SK-N-SH (cell line): ENCODE measurements around the gene UCHL5. TPM values are rescaled to one million over a fixed set of nuclear protein-coding genes. Genes with fewer than 3 reads are reported as not detected.

ENCODE experiments used
- CTCF ChIA-PET: fragments of 300-600, 350-600 bp; formaldehyde crosslinking; extraction: SDS; loops from one replicate; lab custom pipeline; 2021; lab: Yijun Ruan, JAX
- POLR2A ChIA-PET: fragments of 350-600 bp; sonication (Branson Sonifier 250); formaldehyde crosslinking; extraction: SDS; loops from one replicate; lab custom pipeline; 2020; ENCODE audit warnings: antibody characterized with exemption, inconsistent platforms; lab: Yijun Ruan, JAX
- DNase-seq: peaks from one replicate; pipeline ENCODE4 v3.0.0; 2012
- H2AFZ ChIP-seq: fragments of 200-600 bp; sonication (generic); 2 replicates; pipeline ENCODE4 v1.8.1; 2016; ENCODE audit warnings: antibody characterized with exemption, mild to moderate bottlenecking, low read depth
- H3F3A ChIP-seq: fragments of 200-600 bp; sonication (generic); replicated peaks from 2 replicates; pipeline ENCODE3; 2016; ENCODE audit warnings: antibody characterized with exemption, mild to moderate bottlenecking; ENCODE audit not compliant: insufficient read depth
- H3K27ac ChIP-seq, 2 experiments: fragments of 200-500 bp in 1 of 2; fragments of 200-600 bp in 1 of 2; sonication (Bioruptor generic) in 1 of 2; sonication (generic), shearing (Covaris generic) in 1 of 2; 2 replicates each; pipeline versions ENCODE4 v1.5.1 to v1.6.1; 2014 to 2016; ENCODE audit warnings: low read depth in 2 of 2, inconsistent platforms in 1 of 2, low read length in 1 of 2, mild to moderate bottlenecking in 1 of 2, mixed read lengths in 1 of 2
- H3K27me3 ChIP-seq: fragments of 200-600 bp; sonication (generic), shearing (Covaris generic); 2 replicates; pipeline ENCODE4 v1.6.1; 2016; ENCODE audit warnings: mixed run types; ENCODE audit not compliant: insufficient read depth
- H3K36me3 ChIP-seq, 2 experiments: fragments of 200-500 bp in 1 of 2; fragments of 200-600 bp in 1 of 2; sonication (Bioruptor generic) in 1 of 2; sonication (generic) in 1 of 2; replicated peaks in 1 of 2; 2 replicates each; pipeline versions ENCODE3 to v1.5.1; 2014 to 2016; ENCODE audit warnings: low read length in 1 of 2, mild to moderate bottlenecking in 1 of 2; ENCODE audit not compliant: insufficient read depth in 2 of 2, control insufficient read depth in 1 of 2
- H3K4me1 ChIP-seq, 2 experiments: fragments of 200-500 bp in 1 of 2; fragments of 200-600 bp in 1 of 2; sonication (Bioruptor generic) in 1 of 2; sonication (generic), shearing (Covaris generic) in 1 of 2; 2 replicates each; pipeline versions ENCODE4 v1.5.1 to v1.6.1; 2014 to 2016; ENCODE audit warnings: low read depth in 1 of 2, low read length in 1 of 2, mixed run types in 1 of 2; ENCODE audit not compliant: insufficient read depth in 2 of 2, control insufficient read depth in 1 of 2
- H3K4me2 ChIP-seq: fragments of 200-600 bp; sonication (generic), shearing (Covaris generic); 2 replicates; pipeline ENCODE4 v1.6.1; 2017; ENCODE audit warnings: mixed run types
- H3K4me3 ChIP-seq, 2 experiments: fragments of 200-500 bp in 1 of 2; fragments of 200-600 bp in 1 of 2; sonication (Bioruptor generic) in 1 of 2; sonication (generic), shearing (Covaris generic) in 1 of 2; 2 replicates each; pipeline versions ENCODE4 v1.5.1 to v1.8.1; 2014 to 2016; ENCODE audit warnings: low read depth in 2 of 2, inconsistent platforms in 1 of 2, low read length in 1 of 2, mild to moderate bottlenecking in 1 of 2, mixed read lengths in 1 of 2, moderate library complexity in 1 of 2
- H3K79me2 ChIP-seq: fragments of 200-600 bp; sonication (generic); 2 replicates; pipeline ENCODE4 v1.8.1; 2017; ENCODE audit warnings: mild to moderate bottlenecking; ENCODE audit not compliant: insufficient read depth
- H3K9ac ChIP-seq: fragments of 200-600 bp; sonication (generic); 2 replicates; pipeline ENCODE4 v1.6.1; 2017; ENCODE audit warnings: mixed run types
- H3K9me2 ChIP-seq: fragments of 200-600 bp; sonication (generic); 2 replicates; pipeline ENCODE4 v1.6.1; 2017; ENCODE audit warnings: mixed run types
- H3K9me3 ChIP-seq: fragments of 200-600 bp; sonication (generic); 2 replicates; pipeline ENCODE4 v1.6.1; 2017; ENCODE audit warnings: mixed run types, mild to moderate bottlenecking, moderate library complexity
- H4K20me1 ChIP-seq: fragments of 200-600 bp; sonication (generic); 2 replicates; pipeline ENCODE4 v1.6.1; 2017; ENCODE audit warnings: mild to moderate bottlenecking, mixed run types; ENCODE audit not compliant: insufficient read depth
- ELF1 ChIP-seq: IDR thresholded peaks from 2 replicates; pipeline ENCODE4 v1.4.0; 2012
- EP300 ChIP-seq, 2 experiments: IDR thresholded peaks; 2 replicates each; pipeline versions ENCODE4 v1.4.0 to v1.6.1; 2012; ENCODE audit warnings: borderline replicate concordance in 1 of 2, low read depth in 1 of 2, low read length in 1 of 2
- EZH2phosphoT487 ChIP-seq: fragments of 200-600 bp; sonication (generic); IDR thresholded peaks from 2 replicates; pipeline ENCODE4 v1.6.1; 2017; ENCODE audit warnings: low read depth, mixed run types, mild to moderate bottlenecking, antibody characterized with exemption, moderate library complexity, borderline replicate concordance
- MEF2A ChIP-seq: IDR thresholded peaks from 2 replicates; pipeline ENCODE4 v1.4.0; 2012; ENCODE audit warnings: low read depth, borderline replicate concordance
- NFIC ChIP-seq: IDR thresholded peaks from 2 replicates; pipeline ENCODE4 v1.4.0; 2012; ENCODE audit warnings: borderline replicate concordance
- NRF1 ChIP-seq: IDR thresholded peaks from 2 replicates; pipeline ENCODE4 v1.6.1; 2012; ENCODE audit warnings: low read depth, mild to moderate bottlenecking, low read length
- RAD21 ChIP-seq: IDR thresholded peaks from 2 replicates; pipeline ENCODE4 v1.6.1; 2012; ENCODE audit warnings: mild to moderate bottlenecking, low read length
- SMC3 ChIP-seq: IDR thresholded peaks from 2 replicates; pipeline ENCODE4 v1.6.1; 2012; ENCODE audit warnings: low read depth, low read length, improper control_type of control experiment
- TAF1 ChIP-seq: IDR thresholded peaks from 2 replicates; pipeline ENCODE4 v1.6.1; 2012; ENCODE audit warnings: low read depth, mild to moderate bottlenecking, low read length, moderate library complexity, borderline replicate concordance
- TEAD4 ChIP-seq: IDR thresholded peaks from 2 replicates; pipeline ENCODE4 v1.4.0; 2012; ENCODE audit warnings: mild to moderate bottlenecking, borderline replicate concordance; ENCODE audit not compliant: insufficient read depth
- WGBS: methylation state at CpG from one replicate; pipeline ENCODE4 v1.1.6; 2017; ENCODE audit warnings: low lambda C conversion rate; 5-methylcytosine and 5-hydroxymethylcytosine counted together
- polyA plus RNA-seq, 3 experiments: library from polyadenylated mRNA; depleted of rRNA; stranded (reverse); fragments of >200 nt; gene quantifications; 2 replicates each; pipeline ENCODE4 v1.2.3, GENCODE V29; 2012
- small RNA-seq, 7 experiments: library from RNA; depleted of rRNA; stranded (forward); fragments of <200 nt; gene quantifications; one replicate each; pipeline ENCODE3, GENCODE V24; 2012
- TF ChIP-seq, protein P1 (sequence below): IDR thresholded peaks from 2 replicates; pipeline ENCODE4 v1.6.1; 2012; ENCODE audit warnings: mild to moderate bottlenecking, low read depth, low read length, moderate library complexity
- TF ChIP-seq, protein P2 (sequence below): IDR thresholded peaks from 2 replicates; pipeline ENCODE4 v1.4.0; 2012; ENCODE audit warnings: low read depth

UCHL5 gene
- polyA plus RNA-seq, 1 of the 3 experiments (the other 2 are of a cell fraction), result 14.9 TPM

DNA sequence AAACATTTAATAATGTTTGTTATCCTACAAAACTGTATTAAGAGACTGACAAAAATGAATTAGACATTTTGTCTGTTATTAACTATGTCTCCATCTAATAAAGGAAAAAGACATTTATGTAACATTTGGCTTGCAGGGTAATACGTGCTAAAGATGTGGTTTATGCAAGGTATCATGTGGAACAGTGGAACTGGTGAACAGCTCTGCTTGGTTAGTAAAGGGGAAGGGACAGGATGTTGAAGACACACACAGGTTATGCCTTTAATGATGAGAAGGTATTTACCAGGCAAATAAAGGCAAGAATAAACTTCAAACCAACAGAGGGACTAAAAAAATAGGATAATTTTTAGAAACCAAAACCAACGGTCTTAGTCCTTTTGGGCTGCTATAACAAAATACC, 93.1 kb downstream of the UCHL5 start:
- TF ChIP-seq EP300 (IDR thresholded peaks at IDR 0.05; ENCODE audit: borderline replicate concordance in 1 of 2, low read depth in 1 of 2, low read length in 1 of 2), result no peak
- TF ChIP-seq RAD21, result no peak
- TF ChIP-seq NFIC, result no peak
- no peak for TF ChIP-seq ELF1
- TF ChIP-seq TEAD4, result no peak
- no peak for TF ChIP-seq MEF2A
- TF ChIP-seq EZH2phosphoT487, result no peak
- TF ChIP-seq, protein P1, sequence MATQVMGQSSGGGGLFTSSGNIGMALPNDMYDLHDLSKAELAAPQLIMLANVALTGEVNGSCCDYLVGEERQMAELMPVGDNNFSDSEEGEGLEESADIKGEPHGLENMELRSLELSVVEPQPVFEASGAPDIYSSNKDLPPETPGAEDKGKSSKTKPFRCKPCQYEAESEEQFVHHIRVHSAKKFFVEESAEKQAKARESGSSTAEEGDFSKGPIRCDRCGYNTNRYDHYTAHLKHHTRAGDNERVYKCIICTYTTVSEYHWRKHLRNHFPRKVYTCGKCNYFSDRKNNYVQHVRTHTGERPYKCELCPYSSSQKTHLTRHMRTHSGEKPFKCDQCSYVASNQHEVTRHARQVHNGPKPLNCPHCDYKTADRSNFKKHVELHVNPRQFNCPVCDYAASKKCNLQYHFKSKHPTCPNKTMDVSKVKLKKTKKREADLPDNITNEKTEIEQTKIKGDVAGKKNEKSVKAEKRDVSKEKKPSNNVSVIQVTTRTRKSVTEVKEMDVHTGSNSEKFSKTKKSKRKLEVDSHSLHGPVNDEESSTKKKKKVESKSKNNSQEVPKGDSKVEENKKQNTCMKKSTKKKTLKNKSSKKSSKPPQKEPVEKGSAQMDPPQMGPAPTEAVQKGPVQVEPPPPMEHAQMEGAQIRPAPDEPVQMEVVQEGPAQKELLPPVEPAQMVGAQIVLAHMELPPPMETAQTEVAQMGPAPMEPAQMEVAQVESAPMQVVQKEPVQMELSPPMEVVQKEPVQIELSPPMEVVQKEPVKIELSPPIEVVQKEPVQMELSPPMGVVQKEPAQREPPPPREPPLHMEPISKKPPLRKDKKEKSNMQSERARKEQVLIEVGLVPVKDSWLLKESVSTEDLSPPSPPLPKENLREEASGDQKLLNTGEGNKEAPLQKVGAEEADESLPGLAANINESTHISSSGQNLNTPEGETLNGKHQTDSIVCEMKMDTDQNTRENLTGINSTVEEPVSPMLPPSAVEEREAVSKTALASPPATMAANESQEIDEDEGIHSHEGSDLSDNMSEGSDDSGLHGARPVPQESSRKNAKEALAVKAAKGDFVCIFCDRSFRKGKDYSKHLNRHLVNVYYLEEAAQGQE, result no peak
- TF ChIP-seq, protein P2, sequence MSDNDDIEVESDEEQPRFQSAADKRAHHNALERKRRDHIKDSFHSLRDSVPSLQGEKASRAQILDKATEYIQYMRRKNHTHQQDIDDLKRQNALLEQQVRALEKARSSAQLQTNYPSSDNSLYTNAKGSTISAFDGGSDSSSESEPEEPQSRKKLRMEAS, result no peak
- no peak for DNase-seq
- no peaks in the 10 kb centered on the region for H3K27me3 ChIP-seq
- no peaks in the 10 kb centered on the region for H4K20me1 ChIP-seq
- peaks cover 0 to 4% of the 10 kb centered on the region in 2 experiments for H3K36me3 ChIP-seq
- no peak overlapping the region for H3K27ac ChIP-seq
- H2AFZ ChIP-seq, result no peak overlapping the region
- H3K9me2 ChIP-seq, result no peaks in the 10 kb centered on the region
- CTCF ChIA-PET, result no interaction called here
- no peaks in the 10 kb centered on the region for H3F3A ChIP-seq
- 94% methylated on average over 2 of the region's 2 CpGs for WGBS
- no peaks in the 10 kb centered on the region for H3K79me2 ChIP-seq
- no peak overlapping the region for H3K4me3 ChIP-seq
- H3K9ac ChIP-seq, result no peak overlapping the region
- no peaks in the 10 kb centered on the region; a peak in 1 of 4 replicates for H3K4me1 ChIP-seq
- H3K9me3 ChIP-seq, result no peaks in the 10 kb centered on the region
- POLR2A ChIA-PET, result no interaction called here
- no peak overlapping the region for H3K4me2 ChIP-seq

DNA sequence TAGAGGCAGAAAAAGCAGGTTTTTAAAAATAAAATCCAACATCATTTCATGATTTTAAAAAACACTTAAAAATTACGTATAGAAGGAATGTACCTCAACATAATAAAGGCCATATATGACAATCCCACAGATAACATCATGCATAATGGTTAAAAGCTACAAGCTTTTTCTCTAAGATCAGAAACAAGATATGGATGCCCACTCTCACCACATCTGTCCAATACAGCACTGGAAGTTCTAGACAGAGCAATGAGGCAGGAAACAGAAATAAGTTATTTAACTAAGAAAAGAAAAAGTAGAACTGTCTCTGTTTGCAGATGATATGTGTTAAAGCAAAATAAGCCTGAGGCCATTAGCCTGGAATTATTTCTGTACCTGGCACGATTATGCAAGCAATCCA, 96.3 kb downstream of the UCHL5 start:
- no peaks in the 10 kb centered on the region for H3F3A ChIP-seq
- H3K27ac ChIP-seq, result no peak overlapping the region
- CTCF ChIA-PET, result no interaction called here
- no peak overlapping the region for H3K9ac ChIP-seq
- peaks cover 0 to 4% of the 10 kb centered on the region in 2 experiments for H3K36me3 ChIP-seq
- no peaks in the 10 kb centered on the region for H3K9me3 ChIP-seq
- no peaks in the 10 kb centered on the region for H3K27me3 ChIP-seq
- POLR2A ChIA-PET, result no interaction called here
- TF ChIP-seq EZH2phosphoT487 (no peak), TAF1 (no peak), SMC3 (no peak), NRF1 (no peak)
- TF ChIP-seq, all 33 proteins: peak for 0
- WGBS, result 47% methylated on average over 2 of the region's 2 CpGs
- Histone ChIP-seq H3K4me1 (no peaks in the 10 kb centered on the region), H3K4me3 (no peak overlapping the region), H2AFZ (no peak overlapping the region), H3K4me2 (no peak overlapping the region), H4K20me1 (no peaks in the 10 kb centered on the region), H3K79me2 (no peaks in the 10 kb centered on the region), H3K9me2 (no peaks in the 10 kb centered on the region)
- DNase-seq, result no peak

Small RNA genes within 50 kb of the gene (small RNA-seq; reads per million reads assigned to genes)
- 0 to 1.9 (median 0) reads per million in 7 experiments for gene SCARNA18B

Other genes with a start within 250 kb of the UCHL5 start
- gene RO60, start 252 bp upstream of the UCHL5 start, polyA plus RNA-seq (2012; rRNA removed), result 6.4 and 10.6 TPM in 2 replicates
- 9.4 and 12.8 TPM in 2 replicates for gene GLRX2, start 46.1 kb upstream of the UCHL5 start, polyA plus RNA-seq (2012; rRNA removed)
- 13.4 and 17.3 TPM in 2 replicates for gene CDC73, start 62.7 kb upstream of the UCHL5 start, polyA plus RNA-seq (2012; rRNA removed)
- gene B3GALT2, start 127.3 kb upstream of the UCHL5 start, polyA plus RNA-seq (2012; rRNA removed), result 0.23 and 0.37 TPM in 2 replicates